COLO668 (cell line): ENCODE measurements around the gene LRP11.
A peak's percentile ranks its signal among the peaks of the same experiment; 100 is the strongest.
"Not testable (repeated sequence)": the region's sequence is repeated elsewhere in the genome, so short reads cannot be mapped to it uniquely, and the experiment has no call there.

Source experiments
- DNase-seq: peaks from one replicate; lab custom pipeline; 2025; ENCODE audit not compliant: unreplicated experiment; lab: John Stamatoyannopoulos, UW

LRP11 gene

GRCh38 chr6:149869275-149869892 is 5.2 kb upstream of the LRP11 start:
- no peak for DNase-seq

- no peak for DNase-seq
Observed at GRCh38 chr6:149867876-149868640, 3.9 kb upstream of the LRP11 start.

- peak; percentile 9 for DNase-seq
Observed at GRCh38 chr6:149864578-149865535, 698 bp upstream of the LRP11 start.

DNA sequence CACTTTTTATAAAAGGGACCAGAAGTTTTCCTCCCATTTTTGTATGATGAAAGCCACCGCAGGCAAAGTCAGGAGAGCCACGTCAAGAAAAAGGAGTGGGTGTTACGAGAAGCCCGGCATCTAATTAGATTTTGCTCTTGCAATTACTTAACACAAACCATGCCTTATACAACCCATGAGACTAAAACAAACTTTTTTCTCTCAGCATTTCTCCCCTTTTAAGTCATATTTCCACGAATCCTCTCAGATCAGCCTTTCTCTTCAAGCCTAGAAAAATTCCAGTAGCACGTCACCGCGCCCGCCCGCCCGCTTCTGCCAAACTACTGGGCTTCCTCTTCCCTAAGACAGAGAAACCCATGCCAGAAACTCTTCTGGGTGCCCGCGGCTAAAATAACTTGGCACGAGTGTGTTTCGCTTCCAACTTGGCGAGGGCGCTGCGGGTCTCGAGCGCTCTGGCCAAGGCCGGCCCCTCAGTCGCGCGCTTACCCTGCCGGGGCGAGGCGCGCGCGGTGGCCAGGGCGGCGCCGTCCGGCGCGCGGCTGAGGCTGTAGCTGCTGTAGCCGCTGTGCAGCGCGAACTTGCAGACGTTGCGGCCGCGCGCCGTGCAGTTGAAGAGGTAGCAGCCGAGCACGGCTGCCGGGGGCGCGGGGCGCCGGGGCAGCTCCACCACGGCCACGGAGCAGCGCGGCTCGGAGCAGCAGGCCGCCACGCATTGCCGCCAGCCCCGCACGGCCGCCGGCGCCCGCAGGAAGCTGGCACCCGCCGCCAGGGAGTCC is 1.0 kb downstream of the LRP11 start:
- peak; percentile 67 for DNase-seq

- DNase-seq: not testable (repeated sequence)
Observed at GRCh38 chr6:149862424-149862738, 1.8 kb downstream of the LRP11 start.

DNA sequence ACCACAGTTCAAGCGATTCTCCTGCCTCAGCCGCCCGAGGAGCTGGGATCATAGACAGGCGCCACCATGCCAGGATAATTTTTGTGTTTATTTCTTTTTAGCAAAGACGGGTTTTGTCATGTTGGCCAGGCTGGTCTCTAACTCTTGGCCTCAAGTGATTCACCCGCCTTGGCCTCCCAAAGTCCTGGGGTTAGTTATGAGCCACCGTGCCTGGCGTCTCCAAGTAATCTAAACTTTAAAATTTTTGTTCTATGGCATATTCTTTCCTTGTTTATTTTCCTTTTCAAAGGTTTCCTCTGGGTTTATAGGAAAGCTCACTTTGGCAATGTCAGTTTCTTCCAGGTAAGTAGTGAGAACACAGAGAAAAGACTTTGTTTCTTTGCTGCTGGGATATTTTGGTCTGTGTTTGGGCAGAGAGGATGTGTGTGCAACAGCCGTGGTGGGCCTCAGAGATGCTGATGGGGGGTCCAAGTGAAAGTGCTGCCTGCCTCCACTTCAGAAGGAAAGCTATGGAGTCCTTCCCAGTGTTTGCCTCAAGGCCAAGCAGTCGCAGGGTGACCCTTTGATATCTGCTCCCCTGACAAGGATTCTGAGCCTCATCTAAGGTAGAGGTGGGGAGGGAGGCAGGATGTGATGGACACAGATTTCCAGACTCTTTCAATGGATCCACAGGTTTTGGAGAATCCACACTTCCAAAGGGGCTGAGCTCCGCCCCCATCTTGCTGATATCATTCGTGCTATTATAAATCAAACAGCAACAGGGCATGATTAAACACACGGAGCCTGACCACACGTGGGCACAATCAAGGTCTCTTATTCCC is 2.3 kb downstream of the LRP11 start:
- DNase-seq: peak; percentile 16

- peak; percentile 47 for DNase-seq
Observed at GRCh38 chr6:149860834-149861602, 3.1 kb downstream of the LRP11 start.

GRCh38 chr6:149860513-149860833 is 3.7 kb downstream of the LRP11 start:
- DNase-seq: no peak

DNA sequence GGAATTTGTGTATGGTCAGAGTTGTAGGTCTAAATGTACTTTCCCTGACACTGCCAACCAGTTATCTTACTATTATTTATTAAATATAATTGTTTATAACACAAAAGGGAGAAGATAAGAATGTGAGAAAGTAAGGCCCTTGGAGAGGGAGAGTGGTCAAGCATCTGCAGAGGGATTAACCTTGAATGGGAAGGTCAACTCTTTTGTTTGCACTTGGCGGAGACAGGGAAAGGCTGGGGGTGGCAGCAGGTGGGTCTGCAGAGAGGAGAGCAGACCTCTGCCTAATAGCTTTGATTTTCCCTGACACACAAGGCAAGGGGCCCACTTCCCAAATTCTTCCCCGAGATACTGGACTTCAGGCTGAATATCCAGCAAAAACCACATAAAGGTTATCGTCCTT is 4.2 kb downstream of the LRP11 start:
- no peak for DNase-seq

- DNase-seq: peak; percentile 51
Observed at GRCh38 chr6:149859368-149859767, 4.8 kb downstream of the LRP11 start.

- DNase-seq: no peak
Observed at GRCh38 chr6:149857541-149857940, 6.6 kb downstream of the LRP11 start.

DNA sequence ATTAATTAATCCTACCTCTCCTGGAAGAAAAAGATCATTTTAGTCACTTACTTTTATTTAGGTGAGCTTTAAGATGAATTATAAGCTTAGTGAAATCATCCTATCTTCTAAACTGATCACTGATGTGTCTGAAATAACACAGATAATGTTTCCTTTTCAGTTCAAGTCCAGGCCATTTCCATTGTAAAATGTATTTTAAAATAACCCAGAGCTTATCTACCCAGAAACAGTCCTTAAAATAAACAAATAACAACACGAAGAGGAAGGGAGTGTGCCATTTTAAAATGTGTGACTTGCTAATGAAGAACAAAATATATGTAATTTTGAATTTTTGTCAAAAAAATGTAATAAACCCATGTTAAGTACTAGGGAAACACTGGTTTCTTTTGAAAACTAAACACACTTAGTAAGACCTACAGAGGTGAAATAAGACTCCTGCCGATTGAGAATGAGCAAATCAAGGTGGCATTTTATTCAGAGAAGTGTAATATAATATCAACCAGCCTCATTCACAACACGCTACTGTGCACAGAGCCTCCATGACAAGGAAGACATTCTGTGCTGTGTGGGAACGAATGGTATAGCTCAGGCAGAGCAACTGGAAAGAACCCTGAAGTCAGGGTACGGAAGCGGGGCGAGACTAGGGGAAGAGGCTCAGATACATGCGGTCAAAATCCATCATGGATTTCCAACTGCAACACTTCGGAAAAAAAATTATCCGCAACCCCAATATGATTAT is 7.7 kb downstream of the LRP11 start:
- DNase-seq: no peak

GRCh38 chr6:149855741-149856140 is 8.4 kb downstream of the LRP11 start:
- DNase-seq: no peak

DNA sequence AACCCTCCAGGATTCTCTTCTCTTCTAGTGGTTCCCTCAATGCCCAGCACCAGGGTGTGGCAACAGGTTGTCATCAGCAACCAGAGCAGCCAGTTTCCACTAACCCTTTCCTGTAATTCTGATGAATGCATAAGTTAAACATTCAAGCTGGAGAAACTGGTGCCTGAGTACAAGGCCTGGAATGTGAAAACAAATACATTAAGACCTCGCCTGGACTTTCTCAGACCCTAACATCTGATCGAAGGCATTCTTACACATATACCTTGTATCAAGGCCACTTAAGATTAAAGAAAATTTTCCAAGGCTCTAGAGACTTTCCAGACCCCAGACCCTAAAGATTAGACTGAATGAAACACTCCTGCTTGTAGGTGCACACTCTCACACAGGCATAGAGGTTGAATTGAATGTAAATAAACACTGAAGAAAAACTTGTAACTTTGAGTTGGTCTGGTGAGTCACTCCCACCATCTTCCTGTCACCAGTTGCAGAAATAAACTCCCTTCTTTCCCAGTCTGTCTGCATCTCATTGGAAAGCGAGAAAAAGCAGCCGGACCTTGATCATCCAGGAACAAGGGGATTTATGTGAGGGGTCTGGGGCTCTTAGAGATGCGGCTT is 9.0 kb downstream of the LRP11 start:
- DNase-seq: peak; percentile 8

- DNase-seq: no peak
Observed at GRCh38 chr6:149854532-149854931, 9.6 kb downstream of the LRP11 start.

DNA sequence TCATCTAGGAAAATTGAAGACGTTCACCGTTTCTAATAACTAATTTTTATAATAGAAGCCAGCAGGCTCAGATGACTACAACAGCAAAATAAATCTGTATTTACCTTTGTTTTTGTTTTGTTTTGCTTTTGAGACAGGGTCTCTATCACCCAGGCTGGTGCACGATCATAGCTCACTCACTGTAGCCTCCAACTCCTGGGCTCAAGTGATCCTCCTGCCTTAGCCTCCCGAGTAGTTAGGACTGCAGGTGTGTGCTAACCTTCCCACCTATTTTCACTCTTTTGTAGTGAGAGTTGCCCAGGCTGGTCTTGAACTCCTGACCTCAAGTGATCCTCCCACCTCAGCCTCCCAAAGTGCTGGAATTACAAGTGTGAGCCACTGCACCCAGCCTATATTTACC is 10.1 kb downstream of the LRP11 start:
- not testable (repeated sequence) for DNase-seq

- no peak for DNase-seq
Observed at GRCh38 chr6:149852881-149853280, 11.3 kb downstream of the LRP11 start.

- peak; percentile 14 for DNase-seq
Observed at GRCh38 chr6:149852180-149852579, 12.0 kb downstream of the LRP11 start.
